Superior temporal gyrus (tissue), 1 donor: Measurements from ENCODE around the gene AZGP1.
"Not testable (repeated sequence)": the region's sequence is repeated elsewhere in the genome, so short reads cannot be mapped to it uniquely, and the experiment has no call there.

ENCODE experiments used
- DNase-seq: peaks from one replicate; pipeline ENCODE4 v3.0.0-alpha.2; 2016; ENCODE audit errors: extremely low spot score

AZGP1 gene

GRCh38 chr7:99975782-99976521 is at the start of gene AZGP1:
Gene AZGP1, minus strand, starts transcription at chr7:99976031. Its CDS starts 11 bp downstream, at chr7:99976020.
- DNase-seq = peak; percentile 24

GRCh38 chr7:100024020-100024619 is 48.3 kb upstream of the AZGP1 start:
- no peak for DNase-seq

GRCh38 chr7:100023526-100023925 is 47.7 kb upstream of the AZGP1 start:
- DNase-seq = no peak

GRCh38 chr7:100022621-100023020 is 46.8 kb upstream of the AZGP1 start:
- no peak for DNase-seq

GRCh38 chr7:100021297-100021696 is 45.5 kb upstream of the AZGP1 start:
- no peak for DNase-seq

- DNase-seq = no peak
These were observed 44.1 kb upstream of the AZGP1 start for GRCh38 chr7:100019908-100020307.

- DNase-seq = no peak
These were observed 42.0 kb upstream of the AZGP1 start for GRCh38 chr7:100017875-100018274.

GRCh38 chr7:100017300-100017699 is 41.5 kb upstream of the AZGP1 start:
- peak; percentile 35 for DNase-seq

- peak; percentile 95 for DNase-seq
These were observed 40.5 kb upstream of the AZGP1 start for GRCh38 chr7:100016215-100016901.

- peak; percentile 98 for DNase-seq
These were observed 39.7 kb upstream of the AZGP1 start, which contains the start of gene ZKSCAN1 for GRCh38 chr7:100015232-100016214. Gene ZKSCAN1, plus strand, starts transcription at chr7:100015596. Its CDS starts 7,911 bp downstream, at chr7:100023507.

- DNase-seq = no peak
These were observed 37.5 kb upstream of the AZGP1 start for GRCh38 chr7:100013328-100013676.

GRCh38 chr7:100012385-100013327 is 36.8 kb upstream of the AZGP1 start:
- not testable (repeated sequence) for DNase-seq

GRCh38 chr7:100011516-100011915 is 35.7 kb upstream of the AZGP1 start:
- DNase-seq = no peak

- no peak for DNase-seq
These were observed 35.1 kb upstream of the AZGP1 start for GRCh38 chr7:100010901-100011300.

- not testable (repeated sequence) for DNase-seq
These were observed 34.1 kb upstream of the AZGP1 start for GRCh38 chr7:100009952-100010351.

- DNase-seq = no peak
These were observed 32.7 kb upstream of the AZGP1 start for GRCh38 chr7:100008525-100008924.

- no peak for DNase-seq
These were observed 32.1 kb upstream of the AZGP1 start for GRCh38 chr7:100007887-100008286.

GRCh38 chr7:100003711-100004661 is 28.2 kb upstream of the AZGP1 start:
- DNase-seq = peak; percentile 83

- no peak for DNase-seq
These were observed 24.4 kb upstream of the AZGP1 start for GRCh38 chr7:100000239-100000638.
